Breast epithelium (tissue), 4 donors: ENCODE data around the gene CLMP. TPM values are rescaled to one million over a fixed set of nuclear protein-coding genes. Genes with fewer than 3 reads are reported as not detected.

Experiments used
- DNase-seq, 2 donors: peaks; one replicate each; pipeline ENCODE4 v3.0.0-alpha.2; 2019; ENCODE audit warnings: low spot score in 2 of 2
- H3K27ac ChIP-seq, 2 donors: fragments of 200-600 bp; sonication (generic) in 1 of 2; one replicate each; pipeline ENCODE4 v1.5.1; 2016 to 2019; ENCODE audit warnings: mild to moderate bottlenecking in 1 of 2
- H3K27me3 ChIP-seq, 2 donors: fragments of 200-600 bp; sonication (generic) in 1 of 2; one replicate each; pipeline versions ENCODE4 v1.5.1 to v1.6.0; 2017 to 2019; ENCODE audit warnings: control low read depth in 1 of 2, mild to moderate bottlenecking in 1 of 2
- H3K36me3 ChIP-seq: fragments of 200-600 bp; one replicate; pipeline ENCODE4 v1.5.1; 2019
- H3K4me1 ChIP-seq, 2 donors: fragments of 200-600 bp; sonication (generic); one replicate each; pipeline ENCODE4 v1.5.1; 2016 to 2019; ENCODE audit warnings: control low read depth in 1 of 2
- H3K4me3 ChIP-seq, 3 donors: fragments of 200-600 bp; sonication (generic); 1 replicate in 2 of 3; 2 replicates in 1 of 3; pipeline ENCODE4 v1.5.1; 2016 to 2019; ENCODE audit warnings: mild to moderate bottlenecking in 3 of 3, moderate library complexity in 2 of 3
- H3K9me3 ChIP-seq, 2 donors: fragments of 200-600 bp; sonication (generic) in 1 of 2; one replicate each; pipeline ENCODE4 v1.5.1; 2016 to 2019; ENCODE audit warnings: control low read depth in 1 of 2
- POLR2A ChIP-seq: fragments of 450-650 bp; IDR thresholded peaks from one replicate; pipeline ENCODE4 v1.6.1; 2016; ENCODE audit warnings: antibody characterized with exemption, mild to moderate bottlenecking, moderate library complexity
- POLR2AphosphoS5 ChIP-seq, 3 donors: sonication (generic); formaldehyde crosslinking; IDR thresholded peaks; one replicate each; pipeline ENCODE4 v1.6.1; 2017; ENCODE audit warnings: antibody characterized with exemption in 3 of 3
- intact Hi-C: fragments of 100-400 bp; cut with DNase I; formaldehyde crosslinking; loops from one replicate; pipeline ENCODE4 v1.15.1; 2023; ENCODE audit warnings: low total_unique reads
- total RNA-seq, 3 donors: library from RNA; depleted of rRNA; stranded (reverse); fragments of >200 nt; gene quantifications; one replicate each; pipeline ENCODE4 v1.1.0, GENCODE V29; 2016
- TF ChIP-seq, protein P1 (sequence below), 3 donors: fragments of 450-650 bp; IDR thresholded peaks; one replicate each; pipeline ENCODE4 v1.5.1; 2016 to 2017; ENCODE audit warnings: antibody characterized with exemption in 3 of 3, mild to moderate bottlenecking in 3 of 3, moderate library complexity in 3 of 3

Gene CLMP
- total RNA-seq, 3 donors from 2014 or later, result 70.8 to 241 (median 82.9) TPM

DNA sequence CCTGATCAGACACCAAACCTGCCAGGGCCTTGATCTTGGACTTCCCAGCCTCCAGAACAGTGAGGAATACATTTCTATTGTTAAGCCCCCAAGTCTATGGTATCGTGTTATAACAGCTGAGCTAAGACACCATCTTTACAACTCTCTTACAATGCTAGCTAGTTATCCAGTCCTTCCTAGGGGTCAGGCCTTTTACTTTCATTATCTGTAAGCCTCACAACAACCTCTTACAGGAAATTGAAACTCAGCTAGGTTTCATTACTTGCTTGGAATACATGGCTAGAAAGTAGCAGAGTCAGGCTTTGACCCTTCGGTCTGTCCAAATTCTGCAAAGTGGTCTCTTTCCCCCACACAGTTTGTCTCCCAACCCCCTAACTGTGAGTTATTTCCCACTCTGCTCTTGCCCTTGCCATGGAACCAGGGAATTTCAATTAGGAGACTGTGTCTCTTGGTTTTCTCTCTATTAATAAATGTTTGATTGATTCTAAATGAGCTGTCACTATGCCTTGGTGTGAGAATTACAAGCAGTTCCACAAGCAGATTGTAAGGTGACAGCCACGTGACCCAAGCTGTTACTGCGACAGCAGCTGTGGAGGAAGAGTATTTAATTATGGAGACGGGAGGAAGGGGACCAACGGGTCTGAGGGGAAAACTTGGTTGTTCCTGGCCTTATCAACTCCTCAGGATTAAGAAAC lies 38.4 kb upstream of the CLMP start:
- H3K4me1 ChIP-seq, result no peaks in the 10 kb centered on the region
- intact Hi-C loops, result no loop called here
- no peak overlapping the region for H3K4me3 ChIP-seq
- no peaks in the 10 kb centered on the region for H3K9me3 ChIP-seq
- no peak overlapping the region for H3K27ac ChIP-seq
- TF ChIP-seq, protein P1, sequence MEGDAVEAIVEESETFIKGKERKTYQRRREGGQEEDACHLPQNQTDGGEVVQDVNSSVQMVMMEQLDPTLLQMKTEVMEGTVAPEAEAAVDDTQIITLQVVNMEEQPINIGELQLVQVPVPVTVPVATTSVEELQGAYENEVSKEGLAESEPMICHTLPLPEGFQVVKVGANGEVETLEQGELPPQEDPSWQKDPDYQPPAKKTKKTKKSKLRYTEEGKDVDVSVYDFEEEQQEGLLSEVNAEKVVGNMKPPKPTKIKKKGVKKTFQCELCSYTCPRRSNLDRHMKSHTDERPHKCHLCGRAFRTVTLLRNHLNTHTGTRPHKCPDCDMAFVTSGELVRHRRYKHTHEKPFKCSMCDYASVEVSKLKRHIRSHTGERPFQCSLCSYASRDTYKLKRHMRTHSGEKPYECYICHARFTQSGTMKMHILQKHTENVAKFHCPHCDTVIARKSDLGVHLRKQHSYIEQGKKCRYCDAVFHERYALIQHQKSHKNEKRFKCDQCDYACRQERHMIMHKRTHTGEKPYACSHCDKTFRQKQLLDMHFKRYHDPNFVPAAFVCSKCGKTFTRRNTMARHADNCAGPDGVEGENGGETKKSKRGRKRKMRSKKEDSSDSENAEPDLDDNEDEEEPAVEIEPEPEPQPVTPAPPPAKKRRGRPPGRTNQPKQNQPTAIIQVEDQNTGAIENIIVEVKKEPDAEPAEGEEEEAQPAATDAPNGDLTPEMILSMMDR (IDR thresholded peaks at IDR 0.05), result no peak
- TF ChIP-seq POLR2AphosphoS5 (IDR thresholded peaks at IDR 0.05), result no peak
- TF ChIP-seq POLR2A, result no peak
- no peak for DNase-seq
- H3K27me3 ChIP-seq, result no peaks in the 10 kb centered on the region
- no peaks in the 10 kb centered on the region for H3K36me3 ChIP-seq

DNA sequence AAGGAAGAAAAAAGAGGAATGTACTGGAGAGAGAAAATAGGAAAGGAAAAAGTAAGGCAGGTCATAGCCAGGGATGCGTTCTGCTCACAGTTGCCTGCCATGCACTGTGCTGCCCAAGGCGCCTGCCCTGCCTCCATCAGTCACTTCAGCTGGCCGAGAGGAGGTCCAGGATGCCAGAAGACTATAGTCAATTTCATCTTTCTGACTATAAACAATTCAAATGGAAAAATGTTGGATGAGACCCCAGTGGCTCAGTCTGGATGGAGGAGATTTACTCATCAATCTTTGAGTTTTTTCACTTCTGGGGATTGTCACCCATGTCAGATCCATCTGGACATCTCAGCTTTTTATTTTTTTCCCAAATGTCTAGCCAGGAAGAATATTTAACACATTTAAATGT lies 36.7 kb upstream of the CLMP start:
- Histone ChIP-seq H3K36me3 (no peaks in the 10 kb centered on the region), H3K4me3 (no peak overlapping the region), H3K27me3 (no peaks in the 10 kb centered on the region), H3K27ac (no peak overlapping the region), H3K9me3 (no peaks in the 10 kb centered on the region), H3K4me1 (no peaks in the 10 kb centered on the region)
- no peak for TF ChIP-seq POLR2AphosphoS5 (IDR thresholded peaks at IDR 0.05)
- no peak for TF ChIP-seq POLR2A
- TF ChIP-seq, protein P1 (IDR thresholded peaks at IDR 0.05), result no peak
- no peak for DNase-seq
- intact Hi-C loops, result no loop called here

DNA sequence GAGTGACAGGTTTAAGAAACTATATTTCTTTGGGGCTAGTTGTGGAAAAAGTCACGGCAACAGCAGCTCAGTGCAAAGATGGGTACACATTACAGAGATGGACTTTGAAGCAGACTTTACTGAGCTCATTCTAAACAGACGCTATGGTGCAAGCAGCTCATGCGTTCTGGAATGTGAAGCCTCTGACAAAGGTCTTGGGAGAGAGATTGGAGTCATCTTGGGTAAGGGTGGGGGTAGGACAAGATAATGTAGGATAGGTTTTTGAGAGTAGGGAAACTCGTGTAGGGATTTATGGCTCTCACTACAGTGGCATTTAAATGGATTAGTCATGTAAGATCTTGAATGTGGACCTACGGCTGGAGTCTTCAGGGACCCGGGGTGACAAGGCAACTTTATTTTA lies 36.2 kb upstream of the CLMP start:
- no peaks in the 10 kb centered on the region for H3K36me3 ChIP-seq
- intact Hi-C loops, result no loop called here
- TF ChIP-seq, protein P1 (IDR thresholded peaks at IDR 0.05), result no peak
- no peak for TF ChIP-seq POLR2AphosphoS5 (IDR thresholded peaks at IDR 0.05)
- no peak for TF ChIP-seq POLR2A
- no peak for DNase-seq
- no peak overlapping the region for H3K4me3 ChIP-seq
- no peak overlapping the region for H3K27ac ChIP-seq
- H3K27me3 ChIP-seq, result no peaks in the 10 kb centered on the region
- H3K4me1 ChIP-seq, result no peaks in the 10 kb centered on the region
- H3K9me3 ChIP-seq, result no peaks in the 10 kb centered on the region

DNA sequence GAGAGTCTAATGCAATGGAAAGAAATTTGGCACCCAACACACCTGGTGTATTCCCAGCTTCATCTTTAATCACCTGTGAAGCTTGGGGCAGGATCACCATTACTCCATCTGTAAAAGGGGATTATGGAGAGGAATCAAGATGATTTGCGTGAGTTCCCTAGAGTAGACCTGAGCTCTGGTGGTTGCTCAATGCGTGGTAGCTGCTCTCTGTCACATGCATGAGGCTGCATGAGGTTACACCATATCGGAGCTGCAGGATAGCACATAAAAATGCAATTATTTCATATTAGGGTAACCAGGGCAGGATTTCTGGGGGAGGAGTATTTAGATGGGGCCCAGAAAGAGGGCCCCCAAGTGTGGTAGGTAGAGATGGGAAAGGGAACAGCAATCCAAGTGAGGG lies 35.3 kb upstream of the CLMP start:
- intact Hi-C loops, result no loop called here
- no peak for DNase-seq
- Histone ChIP-seq H3K27ac (no peak overlapping the region), H3K9me3 (no peaks in the 10 kb centered on the region), H3K4me1 (no peaks in the 10 kb centered on the region), H3K36me3 (no peaks in the 10 kb centered on the region), H3K4me3 (no peak overlapping the region), H3K27me3 (no peaks in the 10 kb centered on the region)
- TF ChIP-seq POLR2A, result no peak

DNA sequence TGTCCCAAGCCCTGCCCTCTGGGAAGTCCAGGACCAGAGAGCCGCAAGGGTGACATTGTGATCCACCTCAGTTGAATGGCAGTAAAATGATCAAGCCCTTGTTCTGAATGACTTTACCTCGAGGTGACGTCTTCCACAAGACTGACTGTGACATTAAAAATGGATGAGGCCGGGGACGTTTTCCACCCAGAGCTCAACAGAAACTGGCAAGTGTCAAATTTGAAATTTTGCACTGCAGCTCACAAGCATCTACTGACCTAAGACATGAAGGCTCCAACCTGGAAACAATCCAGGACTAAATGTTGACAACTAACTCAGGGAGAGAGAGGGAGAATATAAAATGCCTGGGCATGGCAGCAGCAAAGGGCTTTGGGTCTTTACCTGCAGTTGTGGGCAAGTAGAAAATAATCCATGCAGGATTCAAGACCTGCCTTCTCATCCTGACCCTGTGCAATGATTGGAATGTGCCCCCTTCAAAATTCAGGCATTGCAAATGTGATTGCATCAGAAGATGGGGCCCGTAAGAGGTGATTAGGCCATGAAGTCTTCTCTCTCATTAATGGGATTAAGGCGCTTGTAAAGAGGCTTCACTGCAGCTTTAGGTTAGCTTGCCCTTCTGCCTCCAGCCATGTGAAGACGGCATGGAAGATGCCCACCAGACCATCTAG lies 33.6 kb upstream of the CLMP start:
- intact Hi-C loops, result no loop called here
- H3K4me1 ChIP-seq, result no peaks in the 10 kb centered on the region
- no peak for TF ChIP-seq POLR2AphosphoS5 (IDR thresholded peaks at IDR 0.05)
- TF ChIP-seq POLR2A, result no peak
- TF ChIP-seq, protein P1 (IDR thresholded peaks at IDR 0.05), result no peak
- DNase-seq, result no peak
- H3K4me3 ChIP-seq, result no peak overlapping the region
- no peak overlapping the region for H3K27ac ChIP-seq
- no peaks in the 10 kb centered on the region for H3K9me3 ChIP-seq
- H3K27me3 ChIP-seq, result no peaks in the 10 kb centered on the region
- no peaks in the 10 kb centered on the region for H3K36me3 ChIP-seq
